HG03095 (cell line): Measurements from ENCODE around the gene ZNF398.
"Not testable (repeated sequence)": the region's sequence is repeated elsewhere in the genome, so short reads cannot be mapped to it uniquely, and the experiment has no call there.

ENCODE experiments used
- ATAC-seq: cut with Tn5 transposase; IDR thresholded peaks from one replicate; pipeline ENCODE4 v1.9.1; 2021; ENCODE audit warnings: moderate library complexity; ENCODE audit not compliant: unreplicated experiment

Gene ZNF398, protein sequence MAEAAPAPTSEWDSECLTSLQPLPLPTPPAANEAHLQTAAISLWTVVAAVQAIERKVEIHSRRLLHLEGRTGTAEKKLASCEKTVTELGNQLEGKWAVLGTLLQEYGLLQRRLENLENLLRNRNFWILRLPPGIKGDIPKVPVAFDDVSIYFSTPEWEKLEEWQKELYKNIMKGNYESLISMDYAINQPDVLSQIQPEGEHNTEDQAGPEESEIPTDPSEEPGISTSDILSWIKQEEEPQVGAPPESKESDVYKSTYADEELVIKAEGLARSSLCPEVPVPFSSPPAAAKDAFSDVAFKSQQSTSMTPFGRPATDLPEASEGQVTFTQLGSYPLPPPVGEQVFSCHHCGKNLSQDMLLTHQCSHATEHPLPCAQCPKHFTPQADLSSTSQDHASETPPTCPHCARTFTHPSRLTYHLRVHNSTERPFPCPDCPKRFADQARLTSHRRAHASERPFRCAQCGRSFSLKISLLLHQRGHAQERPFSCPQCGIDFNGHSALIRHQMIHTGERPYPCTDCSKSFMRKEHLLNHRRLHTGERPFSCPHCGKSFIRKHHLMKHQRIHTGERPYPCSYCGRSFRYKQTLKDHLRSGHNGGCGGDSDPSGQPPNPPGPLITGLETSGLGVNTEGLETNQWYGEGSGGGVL

DNA sequence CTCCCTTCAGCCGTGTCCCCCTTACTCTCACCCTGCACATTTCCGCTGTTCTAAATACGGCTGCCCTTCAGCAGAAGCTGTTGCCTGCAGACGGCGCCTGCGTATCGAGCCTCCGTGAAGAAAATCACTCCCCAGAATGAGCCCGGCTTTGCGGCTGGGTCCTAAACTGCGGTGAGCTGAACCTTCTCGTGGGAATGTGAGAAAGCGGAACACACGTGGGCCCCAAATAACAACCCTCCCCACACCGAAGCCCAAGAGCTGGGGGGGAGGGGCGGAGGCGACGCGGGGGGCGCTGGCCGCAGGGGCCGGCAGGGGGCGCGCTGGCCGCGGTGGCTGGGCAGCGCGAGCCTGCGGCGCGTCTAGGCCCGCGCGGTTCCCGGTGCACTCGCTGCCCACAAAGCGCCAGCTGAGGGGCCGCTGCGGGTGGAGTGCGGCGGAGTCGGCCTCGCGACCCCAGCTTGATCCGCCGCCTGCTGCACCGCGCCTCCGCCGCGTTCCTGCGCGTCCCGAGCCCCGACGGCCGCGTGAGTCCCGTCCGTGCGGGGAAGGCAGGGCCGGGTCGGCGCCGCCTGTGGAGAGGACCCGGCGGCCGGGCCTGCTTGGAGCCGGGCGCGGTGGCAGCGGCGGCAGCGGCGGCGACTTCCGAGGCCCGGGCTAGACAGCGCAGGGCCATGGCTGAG is at the start of gene ZNF398:
Gene ZNF398 (plus strand): TSS at position 382 of the 680 bp plus-strand sequence. CDS start 290 bp downstream, at position 672.
- peak; percentile 61 for ATAC-seq

DNA sequence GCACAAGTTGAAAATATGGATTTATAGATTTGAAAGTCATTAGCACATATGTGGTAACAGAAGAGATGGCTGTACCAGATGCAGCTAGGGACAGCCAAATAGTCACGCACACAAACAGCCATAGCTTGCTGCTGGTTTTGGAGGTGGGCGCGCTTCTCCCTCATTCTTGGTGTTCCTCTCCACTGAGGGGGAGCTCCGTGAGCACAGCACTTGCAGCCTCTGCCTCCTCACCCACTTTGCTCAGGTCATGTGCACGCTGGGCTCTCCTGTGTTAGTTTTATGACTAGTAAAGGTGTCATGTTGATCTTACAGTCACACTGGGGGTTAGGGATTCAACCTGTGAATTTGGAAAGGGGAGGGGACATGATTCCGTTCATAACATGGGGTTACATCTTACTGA is 48.2 kb upstream of the ZNF398 start:
- ATAC-seq, result no peak

GRCh38 chr7:149100821-149101220 is 46.4 kb upstream of the ZNF398 start:
- ATAC-seq, result no peak

- ATAC-seq, result no peak
These were observed 44.6 kb upstream of the ZNF398 start for GRCh38 chr7:149102666-149103065.

DNA sequence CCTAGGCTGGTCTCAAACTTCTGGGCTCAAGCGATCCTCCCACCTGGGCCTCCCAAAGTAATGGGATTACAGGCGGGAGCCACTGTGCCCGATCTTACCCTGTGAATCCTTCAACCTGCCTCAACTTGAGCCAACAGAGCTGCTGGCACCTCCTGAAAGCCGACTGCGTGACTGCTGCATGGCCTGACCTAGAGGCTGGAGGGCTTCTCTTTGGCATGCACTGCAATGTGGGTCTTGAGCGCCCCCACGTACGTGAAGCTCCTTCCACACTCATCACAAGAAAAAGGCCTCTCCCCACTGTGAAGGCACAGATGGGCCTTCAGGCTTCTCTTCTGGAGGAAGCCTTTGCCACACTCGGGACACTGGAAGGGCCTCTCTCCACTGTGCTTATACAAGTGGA is 43.8 kb upstream of the ZNF398 start:
- ATAC-seq, result no peak

DNA sequence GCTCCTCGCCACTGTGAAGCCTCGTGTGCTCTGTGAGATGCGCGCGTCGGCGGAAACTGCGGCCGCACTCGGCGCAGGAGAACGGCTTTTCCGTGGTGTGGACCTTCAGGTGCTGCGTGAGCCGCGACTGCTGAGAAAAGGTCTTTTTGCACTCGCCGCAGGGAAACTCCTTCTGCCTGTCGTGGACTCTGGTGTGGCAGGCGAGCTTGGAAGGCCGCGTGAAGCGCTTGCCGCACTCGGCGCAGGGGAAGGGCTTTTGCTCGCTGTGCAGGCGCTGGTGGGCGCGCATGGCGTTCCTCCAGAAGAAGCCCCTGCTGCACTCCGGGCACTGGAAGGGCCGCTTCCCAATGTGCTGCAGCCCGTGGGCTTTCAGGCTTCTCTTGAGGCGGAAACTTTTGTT is 43.0 kb upstream of the ZNF398 start:
- ATAC-seq, result no peak

DNA sequence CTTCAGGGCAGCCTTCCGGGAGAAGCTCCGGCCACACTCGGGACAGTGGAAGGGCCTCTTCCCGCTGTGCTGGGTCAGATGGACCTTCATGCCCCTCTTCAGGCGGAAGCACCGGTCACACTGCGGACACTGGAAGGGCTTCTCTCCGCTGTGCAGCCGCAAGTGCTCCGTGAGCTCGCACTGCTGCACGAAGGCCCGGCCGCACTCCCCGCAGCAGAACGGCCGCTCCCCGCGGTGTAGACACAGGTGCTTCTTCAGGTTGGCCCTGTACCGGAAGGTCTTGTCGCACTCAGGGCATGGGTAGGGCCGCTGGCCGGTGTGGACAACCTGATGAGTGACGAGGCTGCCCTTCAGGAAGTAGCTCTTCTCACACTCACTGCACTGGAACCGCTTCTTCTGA is 42.5 kb upstream of the ZNF398 start:
- ATAC-seq, result no peak

DNA sequence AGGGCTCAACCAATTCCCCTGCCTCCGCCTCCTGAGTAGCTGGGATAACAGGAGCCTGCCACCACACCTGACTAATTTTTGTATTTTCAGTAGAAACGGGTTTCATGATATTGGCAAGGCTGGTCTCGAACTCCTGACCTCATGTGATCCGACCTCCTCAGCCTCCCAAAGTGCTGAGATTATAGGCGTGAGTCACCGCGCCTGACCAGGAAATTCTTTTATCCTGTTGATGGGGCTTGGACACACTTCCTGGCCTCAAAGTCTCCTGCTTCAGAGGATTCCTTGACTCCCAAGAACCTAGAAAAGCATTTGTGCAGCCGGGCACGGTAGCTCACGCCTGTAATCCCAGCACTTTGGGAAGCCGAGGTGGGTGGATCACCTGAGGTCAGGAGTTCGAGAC is 37.3 kb upstream of the ZNF398 start:
- no peak for ATAC-seq

DNA sequence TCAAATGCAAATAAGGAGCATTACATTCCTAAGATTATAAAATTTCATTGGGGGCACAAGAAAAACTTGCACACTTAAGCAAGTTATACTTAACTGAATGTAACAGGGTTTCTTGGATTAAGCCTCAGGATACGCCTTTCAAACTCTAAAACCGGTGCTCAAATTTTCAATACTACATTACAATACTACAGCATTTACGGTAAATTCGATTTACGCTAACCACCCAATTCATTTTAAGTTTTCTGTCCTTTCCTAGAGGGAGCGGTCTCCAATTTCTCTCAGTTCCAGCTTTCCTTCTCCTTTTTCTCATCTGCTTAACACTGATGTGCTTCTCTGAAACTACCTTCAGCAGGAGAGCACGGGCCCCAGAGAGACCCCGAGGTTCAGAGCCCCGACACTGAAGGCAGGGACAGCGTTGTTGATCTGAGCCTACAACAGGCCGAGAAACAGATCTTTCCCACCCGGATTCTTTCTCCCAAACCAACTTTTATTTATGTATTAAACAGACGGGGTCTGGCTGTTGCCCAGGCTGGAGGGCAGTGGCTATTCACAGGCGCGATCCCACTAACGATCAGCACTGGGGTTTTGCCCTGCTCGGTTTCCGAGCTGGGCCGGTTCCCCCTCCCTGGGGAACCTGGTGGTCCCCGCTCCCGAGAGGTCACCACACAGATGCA is 21.9 kb upstream of the ZNF398 start:
- ATAC-seq, result peak; percentile 7

DNA sequence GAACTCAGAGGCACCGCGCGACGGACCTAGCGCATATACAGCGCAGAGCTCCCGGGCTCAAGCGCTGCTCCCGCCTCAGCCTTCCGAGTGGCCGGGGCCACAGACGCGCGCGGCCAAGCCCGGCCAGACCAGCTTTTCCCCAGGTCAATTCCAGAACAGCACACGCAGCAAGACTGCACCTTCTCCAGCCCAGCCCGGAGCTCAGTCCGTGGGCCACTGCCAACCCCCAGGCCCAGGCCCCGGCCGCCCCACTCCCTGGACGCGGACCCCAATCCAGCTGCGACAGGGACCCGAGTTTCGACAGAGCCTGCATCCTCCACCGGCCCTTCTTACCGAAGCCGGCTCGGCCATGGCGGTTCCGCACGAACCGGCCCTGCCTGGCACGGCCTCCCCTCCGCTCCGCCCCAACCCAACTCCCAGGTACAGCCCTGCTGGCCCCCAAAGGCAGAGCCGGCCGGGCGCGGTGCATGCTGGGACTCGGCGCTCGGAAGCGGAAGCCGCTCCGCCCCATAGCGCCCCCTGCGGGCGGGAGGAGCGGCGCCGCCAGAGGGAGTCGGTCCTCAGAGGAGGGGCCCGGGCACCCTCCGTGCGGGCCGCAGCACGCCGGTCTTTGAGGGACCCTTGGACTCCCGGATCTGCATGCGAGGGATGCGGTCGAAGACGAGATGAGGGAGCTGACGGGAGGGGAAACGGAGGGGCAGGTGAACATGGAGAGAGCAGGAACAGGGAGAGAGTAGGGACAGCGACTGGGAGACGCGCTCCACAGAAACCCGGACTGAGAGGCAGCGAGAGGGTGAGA is 21.2 kb upstream of the ZNF398 start, which contains the start of gene ZNF425:
Gene ZNF425 (minus strand): TSS at position 462 of the 799 bp plus-strand sequence. CDS start 111 bp downstream, at position 351.
- ATAC-seq, result peak; percentile 78

DNA sequence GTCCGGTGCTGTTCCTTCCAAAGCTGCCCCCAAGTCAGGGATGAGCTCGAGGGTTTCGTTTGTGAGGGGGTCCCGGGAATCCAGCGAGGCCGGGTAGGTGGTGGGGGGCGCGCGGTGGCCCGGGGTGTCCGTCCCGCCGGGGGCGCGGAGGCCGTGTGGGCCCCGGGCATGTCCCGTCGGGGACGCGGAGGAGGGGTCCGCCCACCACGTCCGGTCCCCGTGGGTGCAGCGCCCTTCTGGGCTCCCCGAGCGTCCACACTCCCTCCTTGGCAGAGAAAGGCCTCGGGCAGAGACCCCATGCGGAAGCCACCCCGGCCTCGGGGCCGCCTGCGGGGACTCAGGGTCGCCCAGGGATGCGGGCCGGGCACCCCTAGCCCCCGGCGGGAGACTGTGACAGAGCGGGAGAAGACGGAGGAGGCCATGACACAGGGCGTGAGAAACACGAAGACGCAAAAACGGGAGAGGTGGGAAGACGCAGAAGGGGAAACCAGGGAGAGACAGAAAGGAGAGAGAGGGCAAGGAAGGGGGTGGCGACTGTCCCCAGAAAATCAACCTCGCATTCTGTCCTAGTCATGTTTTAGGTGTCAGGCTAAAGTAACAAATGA is 20.5 kb upstream of the ZNF398 start:
- ATAC-seq, result peak; percentile 39

GRCh38 chr7:149130572-149131198 is 16.6 kb upstream of the ZNF398 start:
- ATAC-seq, result no peak

DNA sequence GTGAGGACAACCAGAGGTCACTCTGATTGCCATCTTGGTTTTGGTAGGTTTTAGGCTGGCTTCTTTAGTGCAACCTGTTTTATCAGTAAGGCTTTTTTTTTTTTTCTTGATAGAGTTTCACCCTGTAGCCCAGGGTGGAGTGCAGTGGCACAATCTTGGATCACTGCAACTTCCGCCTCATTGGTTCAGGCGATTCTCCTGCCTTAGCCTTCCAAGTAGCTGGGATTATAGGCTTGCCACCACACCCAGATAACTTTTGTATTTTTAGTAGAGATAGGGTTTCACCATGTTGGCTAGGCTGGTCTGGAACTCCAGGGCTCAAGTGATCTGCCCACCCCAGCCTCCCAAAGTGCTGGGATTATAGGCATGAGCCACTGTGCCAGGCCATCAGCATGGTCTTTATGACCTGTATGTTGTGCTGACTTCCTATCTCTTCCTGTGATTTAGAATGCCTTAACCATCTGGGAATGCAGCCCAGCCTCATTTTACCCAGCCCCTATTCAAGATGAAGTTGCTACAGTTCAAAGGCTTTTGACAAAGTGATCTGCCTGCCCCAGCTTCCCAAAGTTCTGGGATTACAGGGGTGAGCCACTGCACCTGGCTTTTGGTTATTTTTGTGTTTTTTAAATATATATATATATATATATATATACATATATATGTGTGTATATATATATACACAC is 14.1 kb upstream of the ZNF398 start:
- ATAC-seq, result no peak

DNA sequence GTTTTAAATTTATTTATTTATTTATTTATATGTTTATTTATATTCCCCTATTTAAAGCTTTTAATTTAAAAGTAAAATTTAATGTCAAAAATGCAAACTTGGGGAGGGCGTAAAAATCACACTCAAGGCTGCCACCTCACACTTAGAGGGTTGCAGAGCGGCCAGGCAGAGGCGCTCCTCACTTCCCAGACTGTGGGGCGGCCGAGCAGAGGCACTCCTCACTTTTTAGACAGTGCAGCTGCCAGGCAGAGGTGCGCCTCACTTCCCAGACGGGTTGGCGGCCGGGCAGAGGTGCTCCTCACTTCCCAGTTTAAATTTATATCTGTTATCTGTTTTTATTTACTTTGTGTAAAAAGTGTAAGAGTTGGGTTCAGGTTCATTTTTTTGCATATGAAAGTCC is 11.1 kb upstream of the ZNF398 start:
- ATAC-seq, result no peak

- ATAC-seq, result no peak
These were observed 6.4 kb upstream of the ZNF398 start for GRCh38 chr7:149140831-149141230.

- ATAC-seq, result no peak
These were observed 5.4 kb upstream of the ZNF398 start for GRCh38 chr7:149141893-149142292.

- not testable (repeated sequence) for ATAC-seq
These were observed 2.8 kb upstream of the ZNF398 start for GRCh38 chr7:149144436-149144922.

- no peak for ATAC-seq
These were observed 2.0 kb upstream of the ZNF398 start for GRCh38 chr7:149145031-149145845.
